22Rv1 (cell line): ENCODE data around the gene C1RL.

Experiments
- CTCF ChIP-seq: fragments of 450-650 bp; IDR thresholded peaks from 2 replicates; pipeline ENCODE4 v1.5.1; 2017; ENCODE audit warnings: mild to moderate bottlenecking
- ZFX ChIP-seq: fragments of 450-650 bp; IDR thresholded peaks from 2 replicates; pipeline ENCODE4 v1.6.1; 2017; ENCODE audit warnings: antibody characterized with exemption, borderline replicate concordance

- no peak for TF ChIP-seq CTCF
- no peak for TF ChIP-seq ZFX
Observed at GRCh38 chr12:7123806-7124522, 14.9 kb upstream of the C1RL start.
